Upper lobe of right lung (tissue), 1 donor: Measurements from ENCODE around the gene IL1RL1. TPM values are rescaled to one million over a fixed set of nuclear protein-coding genes. Genes with fewer than 3 reads are reported as not detected.
"Not testable (repeated sequence)": the region's sequence is repeated elsewhere in the genome, so short reads cannot be mapped to it uniquely, and the experiment has no call there.

Source experiments
- ATAC-seq: fragments of 200-7000 bp; cut with Tn5 transposase; one replicate; pipeline ENCODE4 v1.9.1; 2020; ENCODE audit warnings: mild to moderate bottlenecking, moderate library complexity
- DNase-seq: peaks from one replicate; pipeline ENCODE4 v3.0.0-alpha.2; 2020
- H3K27ac ChIP-seq: fragments of 200-600 bp; one replicate; pipeline ENCODE4 v1.8.0; 2022
- H3K27me3 ChIP-seq: fragments of 200-600 bp; one replicate; pipeline ENCODE4 v1.8.0; 2022; ENCODE audit warnings: mild to moderate bottlenecking
- H3K36me3 ChIP-seq: fragments of 200-600 bp; one replicate; pipeline ENCODE4 v1.8.0; 2022
- H3K4me1 ChIP-seq: fragments of 200-600 bp; one replicate; pipeline ENCODE4 v1.8.0; 2022
- H3K4me3 ChIP-seq: fragments of 200-600 bp; one replicate; pipeline ENCODE4 v1.8.0; 2022; ENCODE audit warnings: mild to moderate bottlenecking
- H3K9me3 ChIP-seq: fragments of 200-600 bp; one replicate; pipeline ENCODE4 v1.8.0; 2022
- intact Hi-C: fragments of 100-400 bp; cut with DNase I; formaldehyde crosslinking; loops from one replicate; pipeline ENCODE4 v1.11.0; 2022
- total RNA-seq: library from RNA; stranded (reverse); fragmentation: NEBNext Ultra II Directional; extraction: Animal tissue kit (Norgen Biotek cat#: 25700); gene quantifications from one replicate; pipeline ENCODE4 v1.2.1, GENCODE V29; 2021
- TF ChIP-seq, protein P1 (sequence below): fragments of 200-600 bp; IDR thresholded peaks from one replicate; pipeline ENCODE4 v1.8.0; 2022; ENCODE audit warnings: antibody characterized with exemption
- donor health status: DM: no; HTN: yes; CAD: no; lungs with severe emphysema.

The IL1RL1 gene
- total RNA-seq, 1 donor from 2014 or later, result 46.5 TPM

DNA sequence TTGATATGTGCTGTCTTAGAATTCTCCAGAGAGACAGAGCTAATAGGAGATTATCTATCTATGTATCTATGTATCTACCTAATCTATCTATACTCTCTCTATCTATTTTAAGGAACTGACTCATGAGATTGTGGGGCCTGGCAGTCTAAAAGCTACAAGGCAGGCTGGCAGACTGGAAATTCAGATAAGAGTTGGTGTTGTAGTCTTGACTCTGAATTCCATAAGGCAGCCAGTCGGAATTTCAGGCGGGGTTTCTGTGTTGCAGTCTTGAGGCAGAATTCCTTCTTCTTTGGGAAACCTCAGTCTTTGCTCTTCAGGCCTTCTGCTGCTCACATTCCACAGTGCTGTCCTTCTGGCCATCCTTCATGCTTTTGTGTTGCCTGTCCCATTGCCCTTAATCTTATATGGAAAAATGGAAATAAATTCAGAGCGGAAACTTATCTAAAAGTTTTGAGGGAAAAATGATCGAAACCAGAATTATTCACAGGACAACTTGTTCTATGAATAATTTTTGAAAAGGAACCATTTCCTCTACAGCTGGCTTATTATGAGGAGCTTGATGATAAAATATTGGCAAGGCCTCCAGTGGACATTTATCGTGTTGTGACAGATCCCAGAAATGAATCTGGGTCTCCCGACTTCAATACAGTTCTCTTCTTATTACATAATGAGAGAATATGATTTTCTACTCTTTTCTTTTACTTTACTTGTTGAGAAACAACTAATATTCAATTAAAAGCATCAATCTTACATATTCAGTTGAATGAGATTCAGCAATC is 10.8 kb downstream of the IL1RL1 start:
- ATAC-seq, result no peak
- Histone ChIP-seq H3K36me3 (no peaks in the 10 kb centered on the region), H3K27me3 (no peaks in the 10 kb centered on the region), H3K27ac (no peak overlapping the region), H3K4me3 (no peak overlapping the region), H3K9me3 (no peaks in the 10 kb centered on the region), H3K4me1 (no peaks in the 10 kb centered on the region)
- TF ChIP-seq, protein P1, sequence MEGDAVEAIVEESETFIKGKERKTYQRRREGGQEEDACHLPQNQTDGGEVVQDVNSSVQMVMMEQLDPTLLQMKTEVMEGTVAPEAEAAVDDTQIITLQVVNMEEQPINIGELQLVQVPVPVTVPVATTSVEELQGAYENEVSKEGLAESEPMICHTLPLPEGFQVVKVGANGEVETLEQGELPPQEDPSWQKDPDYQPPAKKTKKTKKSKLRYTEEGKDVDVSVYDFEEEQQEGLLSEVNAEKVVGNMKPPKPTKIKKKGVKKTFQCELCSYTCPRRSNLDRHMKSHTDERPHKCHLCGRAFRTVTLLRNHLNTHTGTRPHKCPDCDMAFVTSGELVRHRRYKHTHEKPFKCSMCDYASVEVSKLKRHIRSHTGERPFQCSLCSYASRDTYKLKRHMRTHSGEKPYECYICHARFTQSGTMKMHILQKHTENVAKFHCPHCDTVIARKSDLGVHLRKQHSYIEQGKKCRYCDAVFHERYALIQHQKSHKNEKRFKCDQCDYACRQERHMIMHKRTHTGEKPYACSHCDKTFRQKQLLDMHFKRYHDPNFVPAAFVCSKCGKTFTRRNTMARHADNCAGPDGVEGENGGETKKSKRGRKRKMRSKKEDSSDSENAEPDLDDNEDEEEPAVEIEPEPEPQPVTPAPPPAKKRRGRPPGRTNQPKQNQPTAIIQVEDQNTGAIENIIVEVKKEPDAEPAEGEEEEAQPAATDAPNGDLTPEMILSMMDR, result no peak
- DNase-seq, result no peak
- intact Hi-C loops, result no loop called here

DNA sequence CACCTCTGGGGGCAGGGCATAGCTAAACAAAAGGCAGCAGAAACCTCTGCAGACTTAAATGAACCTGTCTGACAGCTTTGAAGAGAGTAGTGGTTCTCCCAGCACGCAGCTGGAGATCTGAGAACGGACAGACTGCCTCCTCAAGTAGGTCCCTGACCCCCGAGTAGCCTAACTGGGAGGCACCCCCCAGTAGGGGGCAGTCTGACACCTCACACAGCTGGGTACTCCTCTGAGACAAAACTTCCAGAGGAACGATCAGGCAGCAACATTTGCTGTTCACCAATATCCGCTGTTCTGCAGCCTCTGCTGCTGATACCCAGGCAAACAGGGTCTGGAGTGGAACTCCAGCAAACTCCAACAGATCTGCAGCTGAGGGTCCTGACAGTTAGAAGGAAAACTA is 13.6 kb downstream of the IL1RL1 start:
- ATAC-seq, H3K27ac ChIP-seq, H3K27me3 ChIP-seq, DNase-seq, H3K36me3 ChIP-seq, H3K4me1 ChIP-seq, H3K9me3 ChIP-seq, intact Hi-C loops, H3K4me3 ChIP-seq: not testable (repeated sequence)

DNA sequence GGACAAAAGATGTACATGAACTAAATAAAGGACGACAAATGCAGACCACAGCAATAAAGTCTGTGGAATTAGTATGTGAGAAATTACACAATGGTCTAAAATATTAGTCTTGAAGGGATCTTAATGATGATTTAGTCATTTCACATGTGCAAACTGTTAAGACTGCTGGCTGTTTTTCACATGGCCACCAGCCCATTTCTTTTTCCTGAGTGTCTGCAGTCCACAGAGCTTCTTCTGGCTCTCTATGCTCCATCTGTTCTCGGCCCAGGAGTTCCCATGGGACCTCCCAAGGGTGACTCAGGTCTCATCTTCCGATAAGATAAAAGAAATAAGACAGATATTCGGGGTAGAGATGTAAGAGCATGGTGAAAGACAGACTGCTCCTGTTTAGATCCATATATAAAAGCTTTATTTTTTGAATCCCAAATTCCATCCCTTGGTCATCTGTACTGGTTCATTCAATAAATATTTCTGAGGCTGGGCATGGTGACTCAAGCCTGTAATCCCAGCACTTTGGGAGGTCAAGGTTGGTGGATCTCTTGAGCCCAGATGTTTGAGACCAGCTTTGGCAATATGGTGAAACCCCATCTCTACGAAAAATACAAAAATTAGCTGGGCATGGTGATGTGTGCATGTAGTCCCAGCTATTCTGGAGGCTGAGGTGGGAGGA is 20.1 kb downstream of the IL1RL1 start:
- H3K36me3 ChIP-seq, result no peaks in the 10 kb centered on the region
- H3K4me3 ChIP-seq, result no peak overlapping the region
- ATAC-seq, result no peak
- no peaks in the 10 kb centered on the region for H3K9me3 ChIP-seq
- DNase-seq, result no peak
- H3K4me1 ChIP-seq, result peaks cover under 1% of the 10 kb centered on the region
- H3K27ac ChIP-seq, result no peak overlapping the region
- H3K27me3 ChIP-seq, result no peaks in the 10 kb centered on the region
- intact Hi-C loops, result no loop called here
- TF ChIP-seq, protein P1, result no peak

DNA sequence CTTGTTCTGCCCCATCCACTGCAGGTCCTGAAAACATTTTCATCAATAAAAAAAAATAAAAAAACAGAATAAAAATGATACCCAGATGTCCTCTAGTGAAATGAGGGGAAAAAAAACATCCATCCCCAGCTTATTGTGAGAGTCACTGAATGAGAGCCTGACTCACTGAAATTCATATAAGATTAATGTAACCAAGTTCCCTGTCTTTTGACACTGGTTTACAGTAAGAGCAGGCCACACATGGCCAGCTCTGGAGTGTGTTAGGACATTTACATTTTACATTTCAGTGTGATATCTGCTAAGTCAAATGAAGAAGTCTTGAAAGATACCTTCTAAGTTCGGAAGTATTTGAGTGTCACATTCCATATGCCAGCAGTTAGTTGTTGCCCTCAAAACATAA is 23.1 kb downstream of the IL1RL1 start:
- DNase-seq (no peak), ATAC-seq (no peak)
- peaks cover 4% of the 10 kb centered on the region for H3K4me1 ChIP-seq
- no peak overlapping the region for H3K4me3 ChIP-seq
- H3K36me3 ChIP-seq, result no peaks in the 10 kb centered on the region
- H3K27ac ChIP-seq, result no peak overlapping the region
- no peaks in the 10 kb centered on the region for H3K27me3 ChIP-seq
- intact Hi-C loops, result no loop called here
- TF ChIP-seq, protein P1, result no peak
- no peaks in the 10 kb centered on the region for H3K9me3 ChIP-seq

DNA sequence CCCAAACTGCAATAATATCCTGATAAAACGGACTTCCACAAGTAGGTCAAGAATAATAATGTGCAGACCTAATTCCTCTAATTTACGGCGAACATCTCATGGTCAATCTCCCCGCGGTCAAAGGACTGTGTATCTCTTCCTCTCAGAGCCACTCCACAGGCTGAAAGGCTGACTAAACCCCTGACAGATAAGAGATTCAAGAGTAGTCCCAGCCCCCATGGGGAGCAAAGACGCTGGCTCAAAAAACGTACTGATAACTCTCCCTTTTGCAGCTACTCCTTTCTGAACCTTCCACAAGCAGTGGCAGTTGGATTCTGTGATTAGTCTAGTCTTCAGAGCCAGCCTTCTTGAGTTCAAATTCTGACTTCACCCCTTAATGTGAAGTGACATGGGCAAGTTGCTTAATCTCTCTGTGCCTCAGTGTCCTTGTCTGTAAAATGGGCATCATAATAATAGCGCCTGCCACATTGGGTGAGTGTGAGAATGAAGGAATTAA is 24.6 kb downstream of the IL1RL1 start:
- Histone ChIP-seq H3K4me1 (peaks cover 4% of the 10 kb centered on the region), H3K27ac (no peak overlapping the region), H3K36me3 (no peaks in the 10 kb centered on the region), H3K9me3 (no peaks in the 10 kb centered on the region), H3K4me3 (no peak overlapping the region), H3K27me3 (no peaks in the 10 kb centered on the region)
- ATAC-seq, result no peak
- TF ChIP-seq, protein P1, result no peak
- intact Hi-C loops, result no loop called here
- DNase-seq, result no peak

DNA sequence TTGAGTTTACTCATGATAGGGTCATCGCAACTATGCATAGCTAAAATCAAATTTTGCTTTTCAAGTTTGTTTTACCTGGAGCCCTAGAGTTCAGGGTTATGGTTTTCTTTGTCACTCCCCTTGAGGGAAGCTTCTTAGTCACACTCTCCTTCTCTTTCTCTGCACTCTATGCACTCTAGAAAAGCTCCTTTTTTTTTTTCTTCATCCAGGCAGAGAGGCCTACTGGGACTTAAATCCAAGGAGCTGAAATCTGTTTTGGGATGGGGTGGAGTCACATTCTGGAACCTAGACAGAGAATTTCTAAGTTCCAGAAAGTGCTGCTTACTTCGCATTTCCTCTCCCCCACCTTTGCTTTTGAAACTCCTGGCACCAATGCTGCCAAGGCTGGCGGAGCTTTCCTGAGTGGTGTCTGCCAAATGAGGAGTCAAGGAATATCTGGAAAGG is 25.2 kb downstream of the IL1RL1 start:
- TF ChIP-seq, protein P1, result no peak
- no peaks in the 10 kb centered on the region for H3K27me3 ChIP-seq
- H3K4me1 ChIP-seq, result peaks cover 4% of the 10 kb centered on the region
- no peak for ATAC-seq
- no peaks in the 10 kb centered on the region for H3K36me3 ChIP-seq
- intact Hi-C loops, result no loop called here
- DNase-seq, result no peak
- no peaks in the 10 kb centered on the region for H3K9me3 ChIP-seq
- H3K4me3 ChIP-seq, result no peak overlapping the region
- peak overlapping the region; percentile 20 for H3K27ac ChIP-seq
